ENCODE data around the gene CAMK2D.
"Not testable (repeated sequence)": the region's sequence is repeated elsewhere in the genome, so short reads cannot be mapped to it uniquely, and the experiment has no call there.

Gene CAMK2D

DNA sequence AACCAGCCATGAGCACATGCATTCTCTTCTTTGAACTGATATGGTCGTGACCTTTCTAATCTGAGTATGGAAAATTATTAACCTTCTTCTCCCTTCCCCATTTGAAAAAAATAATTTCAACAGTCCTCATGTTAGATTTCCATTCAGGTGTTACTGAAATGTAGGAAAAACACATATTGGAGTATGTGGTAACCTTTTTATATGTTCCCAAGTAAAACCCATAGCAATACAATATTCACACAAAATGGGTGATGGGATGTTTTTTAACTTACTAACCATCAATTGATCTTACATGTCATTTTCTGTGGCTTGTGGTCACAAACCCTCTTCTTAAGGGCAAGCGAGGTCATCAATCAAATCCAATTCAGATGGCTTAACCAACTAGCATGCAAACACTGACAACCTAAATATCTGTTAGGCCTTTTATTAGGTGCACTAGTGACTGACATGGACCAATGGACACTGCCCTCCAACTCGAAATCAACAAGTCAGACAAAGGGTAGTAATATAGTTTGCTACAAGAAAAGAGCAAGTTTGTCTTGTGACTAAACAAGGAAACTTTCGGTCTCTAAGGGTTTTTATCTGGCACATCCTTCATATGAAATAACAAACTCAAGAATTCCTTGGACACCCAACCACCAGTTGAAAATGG lies 74.3 kb downstream of the CAMK2D start:
- no peak for DNase-seq (ENCODE audit: low read depth in 1 of 2, low spot score in 1 of 2)

DNA sequence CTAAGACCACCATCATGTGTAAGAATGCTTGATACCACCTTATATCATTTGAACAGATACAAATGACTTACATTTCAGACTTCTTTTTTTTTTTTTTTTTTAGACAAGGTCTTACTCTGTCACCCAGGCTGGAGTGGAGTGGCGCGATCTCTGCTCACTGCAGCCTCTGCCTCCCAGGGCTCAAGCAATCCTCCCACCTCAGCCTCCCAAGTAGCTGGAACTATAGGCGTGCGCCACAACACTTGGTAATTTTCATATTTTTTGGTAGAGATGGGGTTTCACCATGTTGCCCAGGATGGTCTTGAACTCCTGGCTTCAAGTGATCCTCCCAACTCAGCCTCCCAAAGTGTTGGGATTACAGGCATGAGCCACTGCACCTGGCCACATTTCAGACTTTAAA lies 76.4 kb downstream of the CAMK2D start:
- DNase-seq (ENCODE audit: low read depth in 1 of 2, low spot score in 1 of 2): not testable (repeated sequence)

DNA sequence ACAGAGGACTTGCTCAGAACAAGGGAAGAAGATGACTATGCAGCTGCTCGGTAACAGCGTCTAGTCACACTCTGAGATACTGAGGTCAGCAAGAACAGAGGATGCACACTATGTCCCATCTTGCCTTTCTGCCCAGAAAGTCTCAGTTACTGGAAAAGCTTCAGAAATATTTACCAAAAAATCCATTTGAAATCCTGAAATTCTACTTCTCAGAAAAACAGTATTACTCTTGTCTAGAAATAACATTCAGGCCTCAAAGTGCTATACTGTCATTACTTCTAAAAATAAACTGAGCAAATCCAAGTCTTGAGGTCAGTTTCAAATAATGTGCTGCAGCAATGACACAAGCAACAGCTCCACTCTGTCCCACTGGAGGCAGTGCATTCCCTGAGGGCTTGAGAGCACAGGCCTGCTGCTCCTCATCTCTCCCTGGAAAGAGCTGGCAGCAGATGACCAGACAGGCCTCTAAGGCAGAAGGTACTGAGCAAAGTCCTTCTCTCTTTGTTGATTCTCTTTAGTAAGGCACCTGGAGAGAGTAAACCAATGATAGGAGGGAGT lies 76.9 kb downstream of the CAMK2D start:
- peak in 1 of 2 donors; percentile 38 for DNase-seq (ENCODE audit: low read depth in 1 of 2, low spot score in 1 of 2)

DNA sequence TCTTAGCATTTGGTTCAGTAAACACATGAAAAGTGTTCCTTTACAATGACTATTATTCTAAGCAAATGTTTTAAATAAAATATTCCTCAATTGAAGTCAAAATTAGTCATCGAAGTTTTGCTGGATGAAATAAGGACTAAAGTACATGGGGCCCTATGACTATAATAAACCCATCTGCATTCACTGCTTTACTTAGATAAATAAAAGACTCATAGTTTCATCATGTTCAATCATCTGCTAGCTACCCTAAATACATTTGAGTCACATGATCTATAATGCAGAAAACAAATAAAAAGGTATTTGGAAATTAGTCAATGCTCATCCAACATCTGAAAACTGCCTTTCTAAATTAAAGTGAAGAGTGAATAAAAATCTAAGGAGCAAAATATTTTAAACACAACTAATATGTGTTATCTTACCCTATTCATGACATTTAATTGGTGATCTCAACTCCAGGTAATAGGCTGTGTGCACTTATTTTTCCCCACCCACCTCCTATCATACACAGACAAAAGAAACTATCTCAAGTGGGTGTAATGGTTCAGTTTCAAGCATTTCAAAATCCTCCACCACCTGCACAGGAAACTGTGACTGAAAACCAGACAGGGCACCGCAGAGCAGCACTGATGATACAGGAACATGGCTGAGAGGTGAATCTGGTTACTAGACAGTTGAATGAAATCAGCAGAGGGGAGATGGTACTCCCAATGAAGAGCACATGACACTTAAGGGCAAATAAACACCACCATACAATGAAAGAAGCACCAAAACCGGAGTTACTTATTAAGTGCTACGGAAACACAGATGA lies 78.6 kb downstream of the CAMK2D start:
- peak; percentile 32 to 79 for DNase-seq (ENCODE audit: low read depth in 1 of 2, low spot score in 1 of 2)

DNA sequence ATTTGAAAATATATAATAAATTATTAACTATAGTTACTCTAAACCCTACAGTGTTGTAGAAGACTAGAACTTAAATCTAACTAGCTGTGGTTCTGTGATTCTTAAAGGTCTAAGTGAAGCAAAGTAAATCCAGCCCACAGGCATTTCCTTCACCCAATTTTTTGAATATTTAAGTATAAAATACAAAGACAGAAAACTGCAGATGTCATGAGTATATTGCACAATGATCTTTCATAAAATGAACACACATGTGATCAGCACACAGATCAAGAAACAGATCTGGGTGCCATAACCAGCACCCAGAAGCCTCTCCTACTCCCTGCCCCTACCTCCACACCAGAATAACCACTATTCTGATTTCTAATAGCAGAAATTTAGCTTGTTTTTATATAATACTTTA lies 82.9 kb downstream of the CAMK2D start:
- DNase-seq (ENCODE audit: low read depth in 1 of 2, low spot score in 1 of 2): no peak

DNA sequence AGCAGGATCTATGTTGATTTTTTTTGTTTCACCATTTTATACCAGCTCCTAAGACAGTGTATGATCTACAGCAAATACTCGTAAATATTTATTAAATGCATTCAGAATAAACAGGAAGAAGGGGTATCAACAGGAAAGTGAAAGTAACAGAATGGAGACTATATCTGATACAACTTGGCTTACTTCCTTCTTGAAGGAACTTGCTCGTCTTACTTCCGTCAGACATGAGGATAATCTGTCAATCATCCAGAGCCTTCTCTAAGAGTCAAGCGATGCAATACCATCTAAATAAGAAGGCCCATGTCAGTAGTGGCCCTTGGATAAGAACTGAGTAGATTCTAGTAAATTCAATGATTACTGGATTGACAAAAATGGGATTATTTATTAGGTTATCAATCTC lies 84.2 kb downstream of the CAMK2D start:
- DNase-seq (ENCODE audit: low read depth in 1 of 2, low spot score in 1 of 2): no peak

DNA sequence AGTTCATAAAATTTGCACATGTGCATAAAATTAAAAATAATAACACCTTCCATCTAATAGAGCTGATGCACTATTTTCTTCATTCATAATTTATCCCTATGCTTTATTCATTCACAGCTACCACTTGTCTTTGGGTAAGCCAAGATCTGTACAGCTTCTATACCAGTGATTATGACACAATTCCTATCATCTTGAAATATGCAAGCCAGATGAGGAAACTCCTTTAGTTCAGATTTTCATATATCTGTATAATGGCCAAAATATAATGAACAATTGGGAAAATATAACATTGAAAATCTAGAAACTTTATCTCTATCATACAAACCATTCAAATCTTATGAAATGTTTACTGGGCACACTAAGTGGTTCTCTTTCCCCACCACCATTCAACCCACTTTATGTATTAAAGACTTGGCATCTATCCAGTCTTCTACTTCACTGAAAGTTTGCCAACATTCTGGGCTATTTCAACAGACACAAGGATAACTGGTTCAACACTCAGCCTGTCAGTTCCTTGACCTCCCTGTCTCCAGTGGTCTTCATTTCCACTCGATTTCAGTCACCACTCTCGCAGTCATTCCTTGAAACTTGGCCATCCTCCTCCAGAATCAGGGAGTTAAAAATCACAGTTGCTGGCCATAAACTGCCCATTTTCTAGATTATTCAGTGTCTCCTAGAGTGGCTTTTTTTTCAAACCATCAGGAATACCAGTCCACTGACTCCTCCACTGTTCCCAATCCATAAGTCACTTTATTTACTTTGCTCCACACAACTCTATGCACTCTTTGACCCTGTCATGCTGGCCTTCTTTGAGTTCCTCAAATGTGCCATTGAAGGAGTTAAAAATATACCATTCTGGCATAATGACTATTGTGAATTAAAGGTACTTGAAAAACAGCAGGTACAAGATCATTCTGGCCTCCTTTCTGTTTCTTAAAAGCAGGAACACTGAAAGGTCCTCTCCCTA lies 85.5 kb downstream of the CAMK2D start:
- DNase-seq (ENCODE audit: low read depth in 1 of 2, low spot score in 1 of 2): no peak

DNA sequence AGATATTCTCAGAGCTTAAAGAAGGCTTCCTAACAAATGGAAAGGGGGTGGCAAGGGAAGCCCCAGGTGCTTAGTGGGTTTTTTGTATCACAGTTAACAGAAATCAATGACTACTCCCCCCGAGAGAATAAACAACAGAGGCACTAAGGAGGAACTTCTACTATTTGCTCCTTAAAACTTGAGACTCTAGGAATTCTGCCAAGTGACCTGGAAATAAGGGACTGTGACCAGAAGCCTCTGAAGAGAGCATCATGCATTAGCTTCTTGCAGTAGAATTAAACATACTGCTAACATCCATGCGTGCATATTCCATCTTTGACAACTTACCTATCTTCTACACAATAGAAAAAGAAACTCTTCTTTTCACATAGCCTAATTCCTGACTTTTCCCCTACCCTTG lies 86.8 kb downstream of the CAMK2D start:
- no peak for DNase-seq (ENCODE audit: low read depth in 1 of 2, low spot score in 1 of 2)

DNA sequence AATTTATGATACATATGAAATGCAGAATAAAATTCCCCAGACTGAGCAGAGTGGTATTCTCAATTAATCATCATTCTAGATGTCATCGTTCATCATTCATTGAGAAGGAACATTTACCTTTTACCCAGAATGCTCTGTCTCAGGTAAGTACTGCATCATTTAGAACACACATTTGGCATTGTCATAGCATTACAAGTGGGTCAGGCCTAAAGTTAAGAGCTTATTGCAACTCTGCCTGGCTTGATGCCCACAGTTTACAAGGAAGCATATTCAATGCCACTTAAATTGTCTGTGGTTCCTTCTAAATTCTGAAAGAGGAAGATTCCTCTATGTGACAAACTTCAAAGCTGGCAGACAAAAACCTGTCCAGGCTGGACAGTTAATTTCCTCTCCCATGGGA lies 87.3 kb downstream of the CAMK2D start:
- no peak for DNase-seq (ENCODE audit: low read depth in 1 of 2, low spot score in 1 of 2)

DNA sequence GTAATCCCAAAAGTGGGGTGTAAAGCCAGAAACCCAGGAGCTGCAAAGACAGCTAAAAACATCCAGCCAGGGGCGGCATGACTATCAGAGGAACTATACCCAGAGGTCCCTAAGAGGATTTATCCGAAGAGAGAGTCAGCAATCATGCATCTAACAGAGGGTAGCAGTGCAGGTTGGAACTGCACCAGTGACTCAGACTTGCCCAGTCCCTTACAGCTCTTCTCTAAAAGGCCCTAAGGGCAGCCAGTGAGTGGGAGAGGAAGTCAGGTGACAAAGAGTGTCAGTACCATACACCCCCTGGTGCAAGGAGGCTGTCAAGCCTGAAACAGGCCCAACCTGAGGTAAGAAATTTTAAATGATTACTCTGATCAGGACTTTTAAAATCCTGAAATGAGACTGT lies 88.1 kb downstream of the CAMK2D start:
- DNase-seq (ENCODE audit: low read depth in 1 of 2, low spot score in 1 of 2): peak in 1 of 2 donors; percentile 29

DNA sequence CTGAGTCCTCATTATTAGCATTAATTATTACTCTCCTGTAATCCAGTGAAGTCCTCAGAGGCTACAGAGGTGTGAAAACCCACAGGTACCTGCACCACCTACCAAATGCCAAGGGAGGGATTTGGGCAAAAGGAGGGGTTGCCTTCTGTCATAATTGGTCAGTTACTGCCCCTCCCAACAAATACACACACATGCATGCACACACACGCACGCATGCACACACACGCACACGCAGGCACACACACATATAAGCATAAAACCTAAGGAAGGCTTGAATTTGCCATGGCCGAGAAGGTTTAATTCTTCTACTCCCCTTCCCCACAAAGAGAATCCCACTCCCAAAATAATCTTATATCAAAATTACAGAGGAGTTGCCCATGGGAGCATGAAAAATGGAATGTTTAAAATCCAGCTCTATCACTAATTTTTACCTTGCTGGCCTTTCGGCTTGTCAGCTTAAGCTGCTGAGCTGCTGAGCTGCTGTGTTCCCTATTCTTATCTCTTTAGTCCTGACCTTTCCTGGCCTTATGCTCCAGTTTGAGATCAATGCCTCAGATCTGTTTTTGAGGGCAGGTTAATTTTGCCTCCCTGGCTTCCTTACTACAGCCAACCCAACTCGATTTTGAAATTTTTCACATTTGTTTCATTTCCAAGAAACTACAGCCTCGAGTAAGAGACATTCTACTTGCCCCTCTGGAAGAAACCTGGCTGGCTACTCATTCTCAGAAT lies 95.0 kb downstream of the CAMK2D start:
- DNase-seq (ENCODE audit: low read depth in 1 of 2, low spot score in 1 of 2): no peak

DNA sequence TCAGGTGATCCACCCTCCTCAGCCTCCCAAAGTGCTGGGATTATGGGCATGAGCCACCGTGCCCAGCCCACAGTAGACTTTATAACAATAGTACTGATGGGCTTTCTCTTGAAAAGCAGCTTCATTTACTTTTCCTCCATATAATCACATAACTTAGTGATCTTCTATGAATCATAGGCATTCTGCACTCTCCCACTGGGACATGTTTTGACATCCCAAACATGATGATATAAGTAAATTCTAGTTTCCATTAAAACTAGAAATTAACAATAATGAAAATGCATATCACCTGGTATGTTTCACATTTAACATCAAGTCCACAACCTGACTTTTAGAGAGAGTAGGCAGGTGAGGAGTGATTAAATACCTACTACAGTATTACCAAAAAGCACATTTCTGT lies 96.5 kb downstream of the CAMK2D start:
- no peak for DNase-seq (ENCODE audit: low read depth in 1 of 2, low spot score in 1 of 2)

DNA sequence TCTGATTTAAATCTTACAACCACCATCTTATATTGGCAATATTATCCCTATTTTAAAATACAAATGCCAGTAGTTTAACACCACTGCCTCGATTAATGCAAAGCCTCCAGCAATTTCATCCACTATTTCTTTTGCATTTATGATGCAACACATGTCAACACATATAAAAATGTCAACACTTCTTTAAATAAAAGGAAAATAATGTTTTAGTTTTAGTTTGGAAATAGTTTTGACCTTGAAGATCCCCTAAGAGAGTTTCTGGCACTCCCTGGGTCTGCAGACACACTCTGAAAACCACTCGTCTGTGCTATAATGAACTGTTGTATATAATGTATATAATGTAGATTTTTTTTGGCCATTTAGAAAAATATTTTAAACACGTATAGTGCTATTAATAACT lies 99.0 kb downstream of the CAMK2D start:
- DNase-seq (ENCODE audit: low read depth in 1 of 2, low spot score in 1 of 2): no peak

DNA sequence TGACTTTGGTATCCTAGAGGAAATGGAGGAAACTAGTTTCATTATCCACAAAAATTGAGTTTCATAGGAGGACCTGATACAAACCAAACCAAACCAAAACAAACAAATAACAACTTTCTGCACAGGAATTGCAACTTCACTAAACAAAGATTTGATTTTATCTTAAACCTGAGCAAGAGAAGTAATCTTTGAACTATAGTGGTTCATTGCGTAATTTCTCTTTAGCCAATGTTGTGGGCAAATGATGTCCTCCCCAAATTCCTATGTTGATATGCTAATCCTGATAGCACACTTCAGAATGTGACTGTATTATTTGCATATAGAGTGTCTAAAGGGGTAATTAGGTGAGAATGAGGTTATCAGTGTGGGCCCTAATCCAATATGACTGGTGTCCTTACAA lies 102.4 kb downstream of the CAMK2D start:
- DNase-seq (ENCODE audit: low read depth in 1 of 2, low spot score in 1 of 2): no peak

DNA sequence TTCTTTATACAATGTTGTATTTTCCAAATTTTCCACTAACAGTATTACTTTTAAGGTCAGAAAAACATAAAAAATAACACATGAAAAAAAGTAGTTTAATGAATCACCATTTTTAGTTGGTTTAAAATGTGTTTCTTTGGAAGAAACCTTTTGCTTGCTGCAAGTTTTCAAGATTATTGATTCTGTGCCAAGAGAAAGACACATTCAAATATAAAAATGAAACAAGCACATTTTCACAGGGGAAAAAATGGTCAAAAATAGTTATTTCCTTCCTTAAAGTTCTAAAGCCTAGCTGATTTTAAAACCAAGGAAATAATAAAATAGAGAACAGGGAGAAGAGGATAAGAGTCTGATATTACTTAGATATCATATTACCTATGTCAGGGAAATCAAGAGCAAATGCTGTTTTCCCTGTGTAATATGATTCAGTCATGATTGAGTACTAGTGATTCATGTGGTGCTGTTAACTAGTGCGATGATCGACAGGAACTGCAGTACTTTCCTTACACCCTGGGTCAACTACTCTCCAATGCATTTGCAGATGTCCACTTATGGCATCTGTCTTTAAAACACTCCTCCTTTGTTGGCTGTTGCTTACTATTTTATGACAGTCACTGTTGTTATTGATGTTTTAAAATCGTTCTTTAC lies 103.8 kb downstream of the CAMK2D start:
- DNase-seq (ENCODE audit: low read depth in 1 of 2, low spot score in 1 of 2): no peak

DNA sequence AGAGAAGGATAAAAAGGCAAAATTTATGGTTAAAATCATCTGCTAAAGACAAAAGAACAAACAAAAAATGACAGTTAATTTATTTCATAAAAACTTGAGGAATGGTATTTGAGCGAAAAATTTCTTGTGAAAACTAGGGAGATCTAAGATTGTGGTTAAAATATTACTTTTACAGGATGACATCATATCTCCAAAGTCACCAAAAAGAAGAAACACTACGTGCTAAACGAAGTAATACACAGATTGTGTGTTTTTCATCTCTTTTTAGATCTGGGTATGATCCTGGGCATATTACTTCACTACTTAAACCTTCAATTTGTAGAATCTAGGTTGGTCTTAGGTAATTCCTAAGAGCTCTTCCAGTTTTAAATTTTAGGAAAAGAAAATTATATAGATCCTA lies 107.7 kb downstream of the CAMK2D start:
- no peak for DNase-seq (ENCODE audit: low read depth in 1 of 2, low spot score in 1 of 2)

DNA sequence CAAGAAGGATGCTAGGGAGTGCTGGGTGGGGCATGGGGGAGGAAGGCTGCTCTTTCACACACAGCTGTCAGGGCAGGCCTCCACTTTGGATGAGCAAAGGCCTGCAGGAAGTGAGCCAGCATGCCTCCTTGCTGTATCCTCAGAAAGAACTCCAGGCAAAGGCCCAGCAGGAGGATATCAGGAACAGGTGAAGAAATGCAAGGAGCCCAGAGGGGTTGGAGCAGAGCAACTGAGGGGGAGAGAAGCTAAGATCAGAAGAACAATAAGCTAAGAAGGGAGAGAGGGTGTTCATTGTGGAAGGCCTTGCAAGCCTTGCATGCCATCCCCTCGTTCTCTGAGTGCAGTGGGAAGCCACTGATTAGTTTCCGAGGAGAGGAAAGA lies 115.1 kb downstream of the CAMK2D start:
- no peak for DNase-seq (ENCODE audit: low read depth in 1 of 2, low spot score in 1 of 2)

DNA sequence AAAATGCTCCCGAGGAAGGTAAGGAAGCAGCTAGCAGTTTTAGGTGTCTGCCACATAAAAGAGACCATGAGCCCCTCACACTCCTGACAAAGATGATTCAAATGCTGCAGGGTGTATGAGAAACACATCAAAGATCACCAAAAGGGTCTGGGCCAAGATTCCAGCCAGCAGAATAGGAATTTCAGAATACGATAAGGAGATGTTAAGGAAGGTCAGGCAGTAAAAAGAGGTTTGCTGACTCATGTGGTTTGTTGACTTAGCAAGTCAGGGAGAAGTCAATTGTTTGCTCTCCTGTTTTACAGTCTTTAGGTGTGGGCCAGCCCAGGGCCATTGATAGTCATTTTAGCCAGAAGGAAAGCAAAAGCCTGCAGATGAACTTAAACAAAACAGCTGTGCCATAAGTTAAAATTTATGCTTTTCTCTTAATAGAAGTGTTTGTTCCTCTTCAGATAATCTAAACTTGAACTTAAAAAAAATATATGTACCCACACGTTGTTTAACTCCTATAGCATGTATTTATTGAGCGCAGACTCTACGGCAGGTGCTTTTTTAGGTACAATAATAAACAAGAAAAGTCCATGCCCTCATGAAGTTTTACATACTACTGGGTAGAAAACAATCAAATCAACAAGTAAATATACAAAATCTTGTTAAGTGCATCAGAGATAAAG lies 115.6 kb downstream of the CAMK2D start:
- no peak for DNase-seq (ENCODE audit: low read depth in 1 of 2, low spot score in 1 of 2)

DNA sequence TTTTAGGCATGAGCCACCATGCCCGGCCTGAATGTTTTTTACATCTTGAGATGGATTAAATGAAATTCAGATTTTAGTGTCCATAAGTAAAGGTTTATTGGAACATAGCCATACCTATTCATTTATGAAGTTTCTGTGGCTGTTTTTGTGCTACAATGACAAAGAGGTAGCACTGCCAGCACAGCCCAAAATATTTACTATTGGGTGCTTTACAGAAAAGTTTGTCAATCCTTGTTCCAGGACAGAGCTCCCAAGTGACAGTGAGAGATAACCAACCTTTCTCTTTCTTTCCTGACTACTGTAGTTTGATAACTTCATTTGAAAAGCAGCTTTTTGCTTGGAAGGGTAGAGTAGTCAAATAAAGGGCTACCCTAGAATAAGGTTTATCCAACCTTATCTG lies 116.2 kb downstream of the CAMK2D start:
- DNase-seq (ENCODE audit: low read depth in 1 of 2, low spot score in 1 of 2): no peak

DNA sequence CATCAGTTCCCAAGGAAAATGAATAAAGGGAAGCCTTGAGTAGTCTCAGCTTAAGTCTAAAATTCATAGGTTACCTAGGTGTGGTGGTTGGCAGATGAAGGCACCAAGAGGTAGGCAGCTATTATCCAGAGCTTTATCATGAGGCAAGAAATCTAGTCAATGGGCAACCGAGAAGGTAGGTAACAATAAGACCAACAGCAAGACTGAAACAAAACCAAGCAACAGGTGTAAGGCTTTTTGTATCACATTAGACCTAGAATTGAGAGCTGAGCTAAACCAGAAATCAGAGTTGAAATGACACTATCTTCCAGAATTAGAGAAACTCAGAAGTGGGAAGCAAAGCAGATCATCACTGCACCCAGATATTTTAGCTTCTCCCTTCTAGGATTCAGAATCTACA lies 117.1 kb downstream of the CAMK2D start:
- DNase-seq (ENCODE audit: low read depth in 1 of 2, low spot score in 1 of 2): no peak
